Natural killer cell (primary cell): ENCODE measurements around the gene PTPRN2. TPM values are rescaled to one million over a fixed set of nuclear protein-coding genes. Genes with fewer than 3 reads are reported as not detected.

Source experiments
- ATAC-seq, 3 donors: fragments of 150-1000 bp in 2 of 3; fragments of 200-7000 bp in 1 of 3; cut with Tn5 transposase; 1 replicate in 1 of 3; 2 replicates in 2 of 3; pipeline ENCODE4 v1.10.0; 2021; ENCODE audit warnings: mild to moderate bottlenecking in 2 of 3, moderate library complexity in 2 of 3
- DNase-seq, 2 donors: peaks; one replicate each; pipeline versions ENCODE4 v3.0.0 to v3.0.0-alpha.2; 2013 to 2021; ENCODE audit warnings: mixed read lengths in 1 of 2
- H3K27ac ChIP-seq: one replicate; pipeline ENCODE4 v1.5.1; 2013; ENCODE audit warnings: mild to moderate bottlenecking, low read length
- H3K27me3 ChIP-seq: one replicate; pipeline ENCODE4 v1.6.1; 2013; ENCODE audit warnings: low read length; ENCODE audit not compliant: control insufficient read depth, insufficient read depth
- H3K36me3 ChIP-seq: one replicate; pipeline ENCODE4 v1.6.1; 2013; ENCODE audit warnings: low read length; ENCODE audit not compliant: control insufficient read depth, insufficient read depth
- H3K4me1 ChIP-seq: one replicate; pipeline ENCODE4 v1.6.1; 2013; ENCODE audit warnings: low read length; ENCODE audit not compliant: control insufficient read depth, insufficient read depth
- H3K4me3 ChIP-seq: one replicate; pipeline ENCODE4 v1.5.1; 2013; ENCODE audit warnings: low read length
- H3K9me3 ChIP-seq: one replicate; pipeline ENCODE4 v1.6.1; 2013; ENCODE audit warnings: low read length; ENCODE audit not compliant: control insufficient read depth, insufficient read depth
- H3K27ac Mint-ChIP-seq, 2 donors: one replicate each; pipeline ENCODE4 v1.8.0; 2022; ENCODE audit warnings: mild to moderate bottlenecking in 2 of 2, mixed read lengths in 2 of 2, moderate library complexity in 1 of 2
- H3K27me3 Mint-ChIP-seq, 2 donors: one replicate each; pipeline ENCODE4 v1.8.0; 2022; ENCODE audit warnings: low read depth in 2 of 2, mixed read lengths in 2 of 2
- H3K36me3 Mint-ChIP-seq: one replicate; pipeline ENCODE4 v1.8.0; 2022; ENCODE audit warnings: mixed read lengths
- H3K4me1 Mint-ChIP-seq, 2 donors: one replicate each; pipeline ENCODE4 v1.8.0; 2022; ENCODE audit warnings: mixed read lengths in 2 of 2
- H3K4me3 Mint-ChIP-seq: one replicate; pipeline ENCODE4 v1.8.0; 2022; ENCODE audit warnings: mild to moderate bottlenecking, moderate library complexity, mixed read lengths
- H3K9me3 Mint-ChIP-seq, 2 donors: one replicate each; pipeline ENCODE4 v1.8.0; 2022; ENCODE audit warnings: mixed read lengths in 2 of 2
- CTCF ChIP-seq: fragments of 200-600 bp; IDR thresholded peaks from one replicate; pipeline ENCODE4 v1.8.0; 2022; ENCODE audit warnings: antibody characterized with exemption
- WGBS: methylation state at CpG from one replicate; pipeline ENCODE4 v1.1.7; 2013; ENCODE audit warnings: missing lambda C conversion rate; ENCODE audit not compliant: insufficient coverage; 5-methylcytosine and 5-hydroxymethylcytosine counted together
- intact Hi-C: fragments of 100-400 bp; cut with micrococcal nuclease; formaldehyde crosslinking; loops from one replicate; pipeline ENCODE4 v1.14.2; 2022
- total RNA-seq, 4 donors: library from RNA; stranded (reverse); fragments of 120-200 nt in 1 of 4; gene quantifications; one replicate each; pipeline versions ENCODE4 v1.2.3 to v1.2.4, GENCODE V29; 2013 to 2022

The PTPRN2 gene
- total RNA-seq, 3 donors from 2014 or later (not counting 1 experiment from before 2014, with no cell fraction given) = 1.3 to 2.5 (median 1.9) TPM

GRCh38 chr7:157799076-157799685 lies 788.4 kb downstream of the PTPRN2 start:
- Histone ChIP-seq H3K4me1 (no peaks in the 10 kb centered on the region), H3K9me3 (no peaks in the 10 kb centered on the region), H3K4me3 (no peak overlapping the region), H3K27ac (no peak overlapping the region), H3K36me3 (no peaks in the 10 kb centered on the region), H3K27me3 (no peaks in the 10 kb centered on the region)
- H3K27ac Mint-ChIP-seq = no peak overlapping the region
- H3K4me3 Mint-ChIP-seq = no peak overlapping the region
- no peaks in the 10 kb centered on the region for H3K36me3 Mint-ChIP-seq
- intact Hi-C loops = no loop called here
- peaks cover 6 to 8% of the 10 kb centered on the region in 2 donors for H3K27me3 Mint-ChIP-seq
- H3K9me3 Mint-ChIP-seq = no peaks in the 10 kb centered on the region
- TF ChIP-seq CTCF = no peak
- ATAC-seq = no peak
- peaks cover 0 to 5% of the 10 kb centered on the region in 2 donors for H3K4me1 Mint-ChIP-seq
- DNase-seq = no peak
- 86% methylated on average over 19 of the region's 19 CpGs for WGBS

GRCh38 chr7:157797361-157797760 lies 790.3 kb downstream of the PTPRN2 start:
- no peaks in the 10 kb centered on the region for H3K4me1 ChIP-seq
- no peaks in the 10 kb centered on the region for H3K9me3 ChIP-seq
- H3K36me3 ChIP-seq = no peaks in the 10 kb centered on the region
- ATAC-seq (no peak), DNase-seq (no peak)
- Mint-ChIP-seq H3K27ac (no peak overlapping the region), H3K4me1 (peaks cover 0 to 7% of the 10 kb centered on the region in 2 donors), H3K4me3 (no peak overlapping the region), H3K36me3 (no peaks in the 10 kb centered on the region), H3K9me3 (no peaks in the 10 kb centered on the region), H3K27me3 (peaks cover 6% of the 10 kb centered on the region in 2 donors)
- intact Hi-C loops = no loop called here
- H3K4me3 ChIP-seq = no peak overlapping the region
- no peak overlapping the region for H3K27ac ChIP-seq
- no peak for TF ChIP-seq CTCF
- WGBS = 91% methylated on average over 12 of the region's 12 CpGs
- H3K27me3 ChIP-seq = no peaks in the 10 kb centered on the region

GRCh38 chr7:157796846-157797245 lies 790.8 kb downstream of the PTPRN2 start:
- Mint-ChIP-seq H3K27me3 (peaks cover 6% of the 10 kb centered on the region in 2 donors), H3K4me1 (peaks cover 0 to 7% of the 10 kb centered on the region in 2 donors), H3K9me3 (no peaks in the 10 kb centered on the region), H3K4me3 (no peak overlapping the region), H3K36me3 (no peaks in the 10 kb centered on the region), H3K27ac (no peak overlapping the region)
- Histone ChIP-seq H3K36me3 (no peaks in the 10 kb centered on the region), H3K9me3 (no peaks in the 10 kb centered on the region), H3K27me3 (no peaks in the 10 kb centered on the region), H3K4me1 (no peaks in the 10 kb centered on the region), H3K27ac (no peak overlapping the region), H3K4me3 (no peak overlapping the region)
- no peak for ATAC-seq
- no peak for TF ChIP-seq CTCF
- WGBS = 91% methylated on average over 19 of the region's 19 CpGs
- no peak for DNase-seq
- intact Hi-C loops = no loop called here

GRCh38 chr7:157795643-157796042 lies 792.0 kb downstream of the PTPRN2 start:
- no peaks in the 10 kb centered on the region for H3K36me3 ChIP-seq
- ATAC-seq = no peak
- H3K4me1 ChIP-seq = no peaks in the 10 kb centered on the region
- Mint-ChIP-seq H3K27me3 (peaks cover 6% of the 10 kb centered on the region in 2 donors), H3K27ac (no peak overlapping the region), H3K4me3 (no peak overlapping the region), H3K9me3 (no peaks in the 10 kb centered on the region), H3K36me3 (no peaks in the 10 kb centered on the region), H3K4me1 (peaks cover 0 to 7% of the 10 kb centered on the region in 2 donors)
- H3K27ac ChIP-seq = no peak overlapping the region
- no peak for TF ChIP-seq CTCF
- H3K9me3 ChIP-seq = no peaks in the 10 kb centered on the region
- no peak for DNase-seq
- no peaks in the 10 kb centered on the region for H3K27me3 ChIP-seq
- H3K4me3 ChIP-seq = no peak overlapping the region
- intact Hi-C loops = no loop called here
- WGBS = 86% methylated on average over 13 of the region's 13 CpGs
